Chondrocyte (in vitro differentiated cells): ENCODE data around the gene PTPRN2. TPM values are rescaled to one million over a fixed set of nuclear protein-coding genes. Genes with fewer than 3 reads are reported as not detected.

ENCODE experiments used
- DNase-seq: peaks from one replicate; pipeline ENCODE4 v3.0.0; 2021; ENCODE audit warnings: mixed read lengths, low spot score
- H3K27ac Mint-ChIP-seq: one replicate; pipeline ENCODE4 v1.8.0; 2021; ENCODE audit warnings: mild to moderate bottlenecking, moderate library complexity, mixed read lengths; ENCODE audit not compliant: unreplicated experiment
- H3K27me3 Mint-ChIP-seq: 2 replicates; pipeline ENCODE4 v1.8.0; 2021; ENCODE audit warnings: low read depth, mixed read lengths
- H3K36me3 Mint-ChIP-seq: 2 replicates; pipeline ENCODE4 v1.8.0; 2021; ENCODE audit warnings: low read depth, mixed read lengths
- H3K4me1 Mint-ChIP-seq: 2 replicates; pipeline ENCODE4 v1.8.0; 2021; ENCODE audit warnings: low read depth, mild to moderate bottlenecking, mixed read lengths
- H3K4me3 Mint-ChIP-seq: one replicate; pipeline ENCODE4 v1.8.0; 2021; ENCODE audit warnings: mild to moderate bottlenecking, moderate library complexity, mixed read lengths; ENCODE audit not compliant: unreplicated experiment
- H3K9me3 Mint-ChIP-seq: 2 replicates; pipeline ENCODE4 v1.8.0; 2021; ENCODE audit warnings: low read depth, mixed read lengths
- CTCF ChIP-seq: fragments of 200-600 bp; sonication (generic); IDR thresholded peaks from 2 replicates; pipeline ENCODE4 v1.5.0; 2021; ENCODE audit warnings: antibody characterized with exemption, mild to moderate bottlenecking, moderate library complexity
- total RNA-seq: library from RNA; stranded (reverse); gene quantifications from 3 replicates; pipeline ENCODE4 v1.2.1, GENCODE V29; 2021

Gene PTPRN2
- total RNA-seq, 1 donor from 2014 or later, result 0.30 TPM

GRCh38 chr7:157625973-157626742 lies 961.5 kb downstream of the PTPRN2 start:
- no peak for DNase-seq
- no peaks in the 10 kb centered on the region for H3K9me3 Mint-ChIP-seq
- no peak overlapping the region for H3K27ac Mint-ChIP-seq
- H3K4me1 Mint-ChIP-seq, result no peaks in the 10 kb centered on the region
- no peak overlapping the region for H3K4me3 Mint-ChIP-seq
- no peaks in the 10 kb centered on the region for H3K36me3 Mint-ChIP-seq
- no peak for TF ChIP-seq CTCF
- H3K27me3 Mint-ChIP-seq, result peaks cover 17% of the 10 kb centered on the region

GRCh38 chr7:157623556-157623955 lies 964.1 kb downstream of the PTPRN2 start:
- H3K36me3 Mint-ChIP-seq, result no peaks in the 10 kb centered on the region
- no peak for TF ChIP-seq CTCF
- DNase-seq, result no peak
- H3K4me1 Mint-ChIP-seq, result no peaks in the 10 kb centered on the region
- H3K27ac Mint-ChIP-seq, result no peak overlapping the region
- H3K27me3 Mint-ChIP-seq, result peaks cover 16% of the 10 kb centered on the region
- H3K4me3 Mint-ChIP-seq, result no peak overlapping the region
- no peaks in the 10 kb centered on the region for H3K9me3 Mint-ChIP-seq

GRCh38 chr7:157622408-157623205 lies 965.0 kb downstream of the PTPRN2 start:
- H3K36me3 Mint-ChIP-seq, result no peaks in the 10 kb centered on the region
- H3K4me3 Mint-ChIP-seq, result no peak overlapping the region
- peaks cover 15% of the 10 kb centered on the region for H3K27me3 Mint-ChIP-seq
- TF ChIP-seq CTCF, result no peak
- no peaks in the 10 kb centered on the region for H3K4me1 Mint-ChIP-seq
- no peaks in the 10 kb centered on the region for H3K9me3 Mint-ChIP-seq
- DNase-seq, result no peak
- no peak overlapping the region for H3K27ac Mint-ChIP-seq

- Mint-ChIP-seq H3K9me3 (no peaks in the 10 kb centered on the region), H3K4me1 (no peaks in the 10 kb centered on the region), H3K27ac (no peak overlapping the region), H3K4me3 (no peak overlapping the region), H3K36me3 (no peaks in the 10 kb centered on the region), H3K27me3 (peaks cover 11% of the 10 kb centered on the region)
- DNase-seq, result no peak
- TF ChIP-seq CTCF, result no peak
Observed at GRCh38 chr7:157622000-157622399, 965.6 kb downstream of the PTPRN2 start.

GRCh38 chr7:157621131-157621681 lies 966.4 kb downstream of the PTPRN2 start:
- DNase-seq, result no peak
- no peaks in the 10 kb centered on the region for H3K4me1 Mint-ChIP-seq
- no peaks in the 10 kb centered on the region for H3K36me3 Mint-ChIP-seq
- H3K4me3 Mint-ChIP-seq, result no peak overlapping the region
- no peaks in the 10 kb centered on the region for H3K9me3 Mint-ChIP-seq
- H3K27ac Mint-ChIP-seq, result no peak overlapping the region
- TF ChIP-seq CTCF, result no peak
- H3K27me3 Mint-ChIP-seq, result peaks cover 10% of the 10 kb centered on the region
